ENCODE measurements around the gene RPS3A.

RPS3A gene

DNA sequence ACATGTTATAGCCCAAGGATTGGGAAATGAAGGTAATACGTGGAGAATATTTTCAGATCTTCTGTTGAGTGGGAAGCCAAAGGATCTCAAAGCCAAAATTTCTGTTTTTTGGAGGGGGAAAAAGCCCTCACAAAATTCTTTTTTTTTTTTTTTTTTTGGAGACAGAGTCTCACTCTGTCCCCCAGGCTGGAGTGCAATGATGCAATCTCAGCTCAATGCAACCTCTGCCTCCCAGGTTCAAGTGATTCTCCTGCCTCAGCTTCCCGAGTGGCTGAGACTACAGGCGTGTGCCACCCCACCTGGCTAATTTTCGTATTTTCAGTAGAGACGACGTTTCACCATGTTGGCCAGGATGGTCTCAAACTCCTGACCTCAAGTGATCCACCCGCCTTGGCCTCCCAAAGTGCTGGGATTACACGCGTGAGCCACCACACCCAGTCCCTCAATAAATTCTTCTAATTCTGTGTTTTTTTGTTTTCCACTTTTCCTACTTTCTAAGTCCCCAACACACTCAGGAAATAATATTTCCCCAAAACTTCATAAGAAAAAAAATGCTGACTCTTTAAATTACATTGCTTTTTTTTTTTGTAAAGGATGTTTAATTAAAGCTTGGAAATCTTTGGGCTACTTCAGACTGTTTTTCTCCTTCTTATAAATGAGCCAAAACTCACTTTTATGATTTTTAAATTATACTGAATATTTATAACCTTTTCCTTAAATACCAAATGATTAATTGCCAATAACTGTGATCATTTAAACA is 51.6 kb downstream of the RPS3A start:
- TF ChIP-seq, protein P1, sequence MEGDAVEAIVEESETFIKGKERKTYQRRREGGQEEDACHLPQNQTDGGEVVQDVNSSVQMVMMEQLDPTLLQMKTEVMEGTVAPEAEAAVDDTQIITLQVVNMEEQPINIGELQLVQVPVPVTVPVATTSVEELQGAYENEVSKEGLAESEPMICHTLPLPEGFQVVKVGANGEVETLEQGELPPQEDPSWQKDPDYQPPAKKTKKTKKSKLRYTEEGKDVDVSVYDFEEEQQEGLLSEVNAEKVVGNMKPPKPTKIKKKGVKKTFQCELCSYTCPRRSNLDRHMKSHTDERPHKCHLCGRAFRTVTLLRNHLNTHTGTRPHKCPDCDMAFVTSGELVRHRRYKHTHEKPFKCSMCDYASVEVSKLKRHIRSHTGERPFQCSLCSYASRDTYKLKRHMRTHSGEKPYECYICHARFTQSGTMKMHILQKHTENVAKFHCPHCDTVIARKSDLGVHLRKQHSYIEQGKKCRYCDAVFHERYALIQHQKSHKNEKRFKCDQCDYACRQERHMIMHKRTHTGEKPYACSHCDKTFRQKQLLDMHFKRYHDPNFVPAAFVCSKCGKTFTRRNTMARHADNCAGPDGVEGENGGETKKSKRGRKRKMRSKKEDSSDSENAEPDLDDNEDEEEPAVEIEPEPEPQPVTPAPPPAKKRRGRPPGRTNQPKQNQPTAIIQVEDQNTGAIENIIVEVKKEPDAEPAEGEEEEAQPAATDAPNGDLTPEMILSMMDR (IDR thresholded peaks at IDR 0.05): no peak
- Histone ChIP-seq H3K27ac (no peak overlapping the region), H3K9me3 (no peaks in the 10 kb centered on the region), H3K27me3 (no peaks in the 10 kb centered on the region), H3K4me3 (no peak overlapping the region), H3K4me1 (no peaks in the 10 kb centered on the region), H3K36me3 (peaks cover 33 to 51% (median 48%) of the 10 kb centered on the region in 3 donors)
- DNase-seq: no peak
- intact Hi-C loops (cut with DNase I; ENCODE audit: low total_unique reads): no loop called here

DNA sequence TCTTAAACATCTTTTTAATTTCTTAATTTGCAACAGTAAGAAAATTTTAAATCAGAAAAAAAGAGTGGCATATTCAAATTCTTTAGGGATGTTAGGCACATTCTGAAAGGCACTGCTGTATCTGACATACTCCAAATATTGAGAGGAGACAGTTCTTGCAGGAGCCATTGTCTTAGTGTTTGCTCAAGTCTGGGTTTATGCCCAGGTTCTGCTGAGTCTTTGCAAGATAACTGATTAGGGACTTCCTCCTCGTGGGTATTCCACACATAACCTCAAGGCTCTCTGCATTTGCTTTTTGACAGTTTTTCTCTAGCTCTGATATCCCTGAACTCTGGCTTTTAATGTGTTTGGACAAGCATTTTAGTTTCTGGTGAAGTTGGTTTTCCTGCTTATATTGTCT is 52.6 kb downstream of the RPS3A start:
- intact Hi-C loops (cut with DNase I; ENCODE audit: low total_unique reads): no loop called here
- peaks cover 22 to 48% (median 39%) of the 10 kb centered on the region in 3 donors for H3K36me3 ChIP-seq
- no peaks in the 10 kb centered on the region for H3K4me1 ChIP-seq
- H3K27me3 ChIP-seq: no peaks in the 10 kb centered on the region
- no peak for DNase-seq
- H3K27ac ChIP-seq: no peak overlapping the region
- TF ChIP-seq, protein P1 (IDR thresholded peaks at IDR 0.05): no peak
- no peak overlapping the region for H3K4me3 ChIP-seq
- no peaks in the 10 kb centered on the region for H3K9me3 ChIP-seq

DNA sequence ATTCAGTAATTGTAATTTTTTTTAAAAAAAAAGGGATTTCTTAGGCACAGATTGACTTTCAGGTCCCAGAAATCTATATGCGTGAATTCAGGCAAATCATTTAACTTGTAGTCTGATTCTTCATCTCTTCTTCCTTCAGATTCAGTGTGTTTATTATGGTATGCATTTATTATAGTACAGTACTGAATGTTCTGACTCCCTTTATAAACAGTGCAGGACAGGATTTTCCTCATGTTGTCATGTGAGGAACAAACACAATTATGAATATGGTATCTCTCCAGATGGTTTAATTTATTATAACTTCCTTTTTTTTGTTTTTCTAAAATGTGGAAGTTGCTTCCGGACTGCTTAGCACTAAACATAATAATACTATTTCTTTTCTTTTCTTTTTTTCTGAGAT is 54.2 kb downstream of the RPS3A start:
- H3K4me1 ChIP-seq: no peaks in the 10 kb centered on the region
- H3K4me3 ChIP-seq: no peak overlapping the region
- H3K36me3 ChIP-seq: peaks cover 19 to 45% (median 38%) of the 10 kb centered on the region in 3 donors
- H3K27ac ChIP-seq: no peak overlapping the region
- TF ChIP-seq, protein P1 (IDR thresholded peaks at IDR 0.05): no peak
- intact Hi-C loops (cut with DNase I; ENCODE audit: low total_unique reads): no loop called here
- no peak for DNase-seq
- H3K9me3 ChIP-seq: no peaks in the 10 kb centered on the region
- no peaks in the 10 kb centered on the region for H3K27me3 ChIP-seq
